HEK293T (cell line): ENCODE data around the gene NPHP1.

ENCODE experiments used
- FOXM1 ChIP-seq: fragments of 450-650 bp; IDR thresholded peaks from 2 replicates; pipeline ENCODE4 v1.6.1; 2017; ENCODE audit warnings: mild to moderate bottlenecking, borderline replicate concordance
- SP1 ChIP-seq: fragments of 450-650 bp; IDR thresholded peaks from 2 replicates; pipeline ENCODE4 v1.6.1; 2017

- TF ChIP-seq SP1 (no peak), FOXM1 (no peak)
Measured at GRCh38 chr2:110105608-110106467, 99.0 kb downstream of the NPHP1 start.
